ENCODE results near the gene FAM222A.
A peak's percentile ranks its signal among the peaks of the same experiment; 100 is the strongest.

Gene FAM222A

DNA sequence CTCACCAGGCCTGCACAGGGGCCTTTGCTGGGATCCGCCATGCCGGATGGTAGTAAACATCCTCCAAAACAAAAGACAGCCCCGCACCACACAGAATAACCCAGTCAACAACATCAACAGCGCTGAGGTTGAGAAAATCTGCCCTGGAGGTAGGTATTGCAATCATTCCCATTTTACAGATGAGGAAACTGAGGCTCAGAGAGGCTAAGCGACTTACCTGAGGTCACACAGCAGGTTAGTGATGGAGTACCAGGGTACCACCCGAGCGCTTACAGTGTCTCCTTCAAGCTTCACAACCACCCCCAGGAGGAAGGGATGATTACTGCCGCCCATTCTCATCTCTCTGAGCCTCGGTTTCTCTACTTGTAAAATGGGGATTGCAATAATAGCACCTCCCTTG lies 104.6 kb downstream of the FAM222A start:
- H3K27me3 ChIP-seq (ENCODE audit: insufficient read depth, low read depth, severe bottlenecking), result no peaks in the 10 kb centered on the region
- peaks cover 4% of the 10 kb centered on the region for H3K9me3 ChIP-seq (ENCODE audit: severe bottlenecking)
- TF ChIP-seq, protein P1, sequence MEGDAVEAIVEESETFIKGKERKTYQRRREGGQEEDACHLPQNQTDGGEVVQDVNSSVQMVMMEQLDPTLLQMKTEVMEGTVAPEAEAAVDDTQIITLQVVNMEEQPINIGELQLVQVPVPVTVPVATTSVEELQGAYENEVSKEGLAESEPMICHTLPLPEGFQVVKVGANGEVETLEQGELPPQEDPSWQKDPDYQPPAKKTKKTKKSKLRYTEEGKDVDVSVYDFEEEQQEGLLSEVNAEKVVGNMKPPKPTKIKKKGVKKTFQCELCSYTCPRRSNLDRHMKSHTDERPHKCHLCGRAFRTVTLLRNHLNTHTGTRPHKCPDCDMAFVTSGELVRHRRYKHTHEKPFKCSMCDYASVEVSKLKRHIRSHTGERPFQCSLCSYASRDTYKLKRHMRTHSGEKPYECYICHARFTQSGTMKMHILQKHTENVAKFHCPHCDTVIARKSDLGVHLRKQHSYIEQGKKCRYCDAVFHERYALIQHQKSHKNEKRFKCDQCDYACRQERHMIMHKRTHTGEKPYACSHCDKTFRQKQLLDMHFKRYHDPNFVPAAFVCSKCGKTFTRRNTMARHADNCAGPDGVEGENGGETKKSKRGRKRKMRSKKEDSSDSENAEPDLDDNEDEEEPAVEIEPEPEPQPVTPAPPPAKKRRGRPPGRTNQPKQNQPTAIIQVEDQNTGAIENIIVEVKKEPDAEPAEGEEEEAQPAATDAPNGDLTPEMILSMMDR (IDR thresholded peaks at IDR 0.05; ENCODE audit: low read depth, low read length), result no peak
- no peaks in the 10 kb centered on the region for H3K36me3 ChIP-seq
- H3K4me3 ChIP-seq (ENCODE audit: low read depth, low read length), result no peak overlapping the region
- no peak for DNase-seq
- no peak overlapping the region for H3K27ac ChIP-seq

GRCh38 chr12:109818905-109819500 lies 105.4 kb downstream of the FAM222A start:
- H3K27ac ChIP-seq, result peak overlapping the region; percentile 88
- no peak overlapping the region for H3K4me3 ChIP-seq (ENCODE audit: low read depth, low read length)
- H3K27me3 ChIP-seq (ENCODE audit: insufficient read depth, low read depth, severe bottlenecking), result no peaks in the 10 kb centered on the region
- H3K36me3 ChIP-seq, result no peaks in the 10 kb centered on the region
- TF ChIP-seq, protein P1 (IDR thresholded peaks at IDR 0.05; ENCODE audit: low read depth, low read length), result no peak
- DNase-seq, result no peak
- peaks cover 3% of the 10 kb centered on the region for H3K9me3 ChIP-seq (ENCODE audit: severe bottlenecking)
